CD4-positive, CD25-positive, alpha-beta regulatory T cell (primary cell): ENCODE measurements around the gene DZIP1. TPM values are rescaled to one million over a fixed set of nuclear protein-coding genes. Genes with fewer than 3 reads are reported as not detected.
"Not testable (repeated sequence)": the region's sequence is repeated elsewhere in the genome, so short reads cannot be mapped to it uniquely, and the experiment has no call there.

ENCODE experiments used
- ATAC-seq, 2 donors: fragments of 150-1000 bp; cut with Tn5 transposase; one replicate each; pipeline ENCODE4 v1.10.0; 2021; ENCODE audit warnings: low read depth in 2 of 2, moderate number of reproducible peaks in 2 of 2, moderate library complexity in 1 of 2
- DNase-seq, 3 donors: peaks; one replicate each; pipeline versions ENCODE4 v3.0.0 to v3.0.0-alpha.2; 2012 to 2022; ENCODE audit warnings: mixed read lengths in 1 of 3
- H3K27ac ChIP-seq: one replicate; pipeline ENCODE4 v1.7.0; 2013; ENCODE audit warnings: mild to moderate bottlenecking, low read length; ENCODE audit not compliant: insufficient read depth, poor library complexity, severe bottlenecking
- H3K27me3 ChIP-seq: one replicate; pipeline ENCODE4 v1.7.0; 2013; ENCODE audit warnings: low read length; ENCODE audit not compliant: control insufficient read depth, insufficient read depth
- H3K36me3 ChIP-seq: one replicate; pipeline ENCODE4 v1.7.0; 2013; ENCODE audit warnings: mild to moderate bottlenecking, low read length, moderate library complexity; ENCODE audit not compliant: control insufficient read depth, insufficient read depth
- H3K4me1 ChIP-seq: 2 replicates; pipeline ENCODE4 v1.7.0; 2013; ENCODE audit warnings: mild to moderate bottlenecking, low read length; ENCODE audit not compliant: insufficient read depth, control insufficient read depth, poor library complexity, severe bottlenecking
- H3K4me3 ChIP-seq: one replicate; pipeline ENCODE4 v1.7.0; 2013; ENCODE audit warnings: low read depth, mild to moderate bottlenecking, low read length, moderate library complexity
- H3K9me3 ChIP-seq, 2 experiments: 1 replicate in 1 of 2; 2 replicates in 1 of 2; pipeline ENCODE4 v1.7.0; 2013; ENCODE audit warnings: low read length in 2 of 2, mild to moderate bottlenecking in 1 of 2, moderate library complexity in 1 of 2; ENCODE audit not compliant: control insufficient read depth in 2 of 2
- H3K27ac Mint-ChIP-seq, 3 donors: one replicate each; pipeline ENCODE4 v1.8.0; 2020 to 2022; ENCODE audit warnings: mild to moderate bottlenecking in 3 of 3, mixed read lengths in 3 of 3, moderate library complexity in 2 of 3
- H3K27me3 Mint-ChIP-seq: one replicate; pipeline ENCODE4 v1.8.0; 2022; ENCODE audit warnings: mild to moderate bottlenecking, mixed read lengths
- H3K36me3 Mint-ChIP-seq: one replicate; pipeline ENCODE4 v1.8.0; 2020; ENCODE audit warnings: mixed read lengths
- H3K4me1 Mint-ChIP-seq, 4 donors: one replicate each; pipeline ENCODE4 v1.8.0; 2020 to 2022; ENCODE audit warnings: mixed read lengths in 4 of 4, mild to moderate bottlenecking in 1 of 4
- H3K4me3 Mint-ChIP-seq, 4 donors: one replicate each; pipeline ENCODE4 v1.8.0; 2020 to 2022; ENCODE audit warnings: mild to moderate bottlenecking in 4 of 4, mixed read lengths in 4 of 4, moderate library complexity in 3 of 4
- H3K9me3 Mint-ChIP-seq, 7 donors: one replicate each; pipeline ENCODE4 v1.8.0; 2020 to 2022; ENCODE audit warnings: mixed read lengths in 7 of 7, mild to moderate bottlenecking in 3 of 7, moderate library complexity in 2 of 7
- polyA plus RNA-seq, 4 donors: library from polyadenylated mRNA; unstranded; fragments of 300-500 nt; fragmentation: Illumina TruSeq; gene quantifications; one replicate each; pipeline ENCODE4 v1.2.3, GENCODE V29; 2021
- total RNA-seq: library from RNA; stranded (reverse); gene quantifications from one replicate; pipeline ENCODE4 v1.2.3, GENCODE V29; 2022

DZIP1 gene
- total and polyA plus RNA-seq, 5 donors from 2014 or later, result not detected

- Mint-ChIP-seq H3K4me3 (no peak overlapping the region), H3K4me1 (no peaks in the 10 kb centered on the region), H3K36me3 (no peaks in the 10 kb centered on the region), H3K27me3 (peaks cover 6% of the 10 kb centered on the region), H3K9me3 (peaks cover 0 to 16% (median 3%) of the 10 kb centered on the region in 7 donors), H3K27ac (no peak overlapping the region)
- no peaks in the 10 kb centered on the region for H3K27me3 ChIP-seq
- no peaks in the 10 kb centered on the region for H3K36me3 ChIP-seq
- H3K4me3 ChIP-seq, result no peak overlapping the region
- H3K4me1 ChIP-seq, result no peaks in the 10 kb centered on the region
- DNase-seq (no peak), ATAC-seq (no peak)
- no peak overlapping the region for H3K27ac ChIP-seq
- H3K9me3 ChIP-seq, result no peaks in the 10 kb centered on the region
Measured at GRCh38 chr13:95570016-95570415, 74.5 kb downstream of the DZIP1 start.

GRCh38 chr13:95568131-95568530, 76.4 kb downstream of the DZIP1 start:
- H3K27ac ChIP-seq, result no peak overlapping the region
- no peaks in the 10 kb centered on the region for H3K36me3 Mint-ChIP-seq
- H3K4me1 Mint-ChIP-seq, result no peaks in the 10 kb centered on the region
- DNase-seq (no peak), ATAC-seq (no peak)
- no peak overlapping the region for H3K4me3 ChIP-seq
- H3K9me3 ChIP-seq, result no peaks in the 10 kb centered on the region
- H3K4me1 ChIP-seq, result no peaks in the 10 kb centered on the region
- H3K4me3 Mint-ChIP-seq, result no peak overlapping the region
- H3K27me3 ChIP-seq, result no peaks in the 10 kb centered on the region
- H3K9me3 Mint-ChIP-seq, result peaks cover 0 to 13% (median 3%) of the 10 kb centered on the region in 7 donors
- H3K27ac Mint-ChIP-seq, result no peak overlapping the region
- H3K27me3 Mint-ChIP-seq, result peaks cover 6% of the 10 kb centered on the region
- no peaks in the 10 kb centered on the region for H3K36me3 ChIP-seq

- H3K27ac Mint-ChIP-seq, DNase-seq, H3K36me3 Mint-ChIP-seq, H3K36me3 ChIP-seq, H3K4me1 ChIP-seq, H3K4me3 Mint-ChIP-seq, H3K27me3 ChIP-seq, H3K27me3 Mint-ChIP-seq, H3K4me3 ChIP-seq, ATAC-seq, H3K4me1 Mint-ChIP-seq, H3K27ac ChIP-seq, H3K9me3 ChIP-seq: not testable (repeated sequence)
- H3K9me3 Mint-ChIP-seq, result peaks cover 0 to 13% (median 2%) of the 10 kb centered on the region in 7 donors
Measured at GRCh38 chr13:95565758-95566157, 78.7 kb downstream of the DZIP1 start.

GRCh38 chr13:95564733-95565291, 79.7 kb downstream of the DZIP1 start:
- H3K36me3 Mint-ChIP-seq, result no peaks in the 10 kb centered on the region
- H3K4me3 Mint-ChIP-seq, result no peak overlapping the region
- peaks cover 0 to 13% (median 3%) of the 10 kb centered on the region in 7 donors for H3K9me3 Mint-ChIP-seq
- no peak overlapping the region for H3K27ac Mint-ChIP-seq
- Histone ChIP-seq H3K27me3 (no peaks in the 10 kb centered on the region), H3K4me1 (no peaks in the 10 kb centered on the region), H3K4me3 (no peak overlapping the region), H3K27ac (no peak overlapping the region), H3K9me3 (no peaks in the 10 kb centered on the region), H3K36me3 (no peaks in the 10 kb centered on the region)
- ATAC-seq (no peak), DNase-seq (no peak)
- no peaks in the 10 kb centered on the region for H3K4me1 Mint-ChIP-seq
- H3K27me3 Mint-ChIP-seq, result peaks cover 6% of the 10 kb centered on the region

GRCh38 chr13:95564091-95564490, 80.4 kb downstream of the DZIP1 start:
- Histone ChIP-seq H3K9me3 (no peaks in the 10 kb centered on the region), H3K27me3 (no peaks in the 10 kb centered on the region), H3K36me3 (no peaks in the 10 kb centered on the region), H3K4me1 (no peaks in the 10 kb centered on the region), H3K27ac (no peak overlapping the region), H3K4me3 (no peak overlapping the region)
- no peaks in the 10 kb centered on the region for H3K4me1 Mint-ChIP-seq
- no peaks in the 10 kb centered on the region for H3K36me3 Mint-ChIP-seq
- peaks cover 10% of the 10 kb centered on the region for H3K27me3 Mint-ChIP-seq
- no peak for ATAC-seq
- H3K9me3 Mint-ChIP-seq, result peaks cover 0 to 13% (median 3%) of the 10 kb centered on the region in 7 donors
- H3K27ac Mint-ChIP-seq, result no peak overlapping the region
- no peak overlapping the region for H3K4me3 Mint-ChIP-seq
- no peak for DNase-seq

- H3K27me3 Mint-ChIP-seq, result peaks cover 17% of the 10 kb centered on the region
- peaks cover 8% of the 10 kb centered on the region for H3K27me3 ChIP-seq
- H3K36me3 Mint-ChIP-seq, result peaks cover 3% of the 10 kb centered on the region
- peaks cover 0 to 3% (median 0%) of the 10 kb centered on the region in 7 donors for H3K9me3 Mint-ChIP-seq
- H3K4me1 ChIP-seq, result no peaks in the 10 kb centered on the region
- H3K27ac Mint-ChIP-seq, result no peak overlapping the region
- no peak overlapping the region for H3K4me3 ChIP-seq
- H3K4me3 Mint-ChIP-seq, result no peak overlapping the region
- H3K36me3 ChIP-seq, result no peaks in the 10 kb centered on the region
- H3K4me1 Mint-ChIP-seq, result no peaks in the 10 kb centered on the region
- DNase-seq (no peak), ATAC-seq (no peak)
- no peak overlapping the region for H3K27ac ChIP-seq
- no peaks in the 10 kb centered on the region for H3K9me3 ChIP-seq
Measured at GRCh38 chr13:95560387-95560786, 84.1 kb downstream of the DZIP1 start.

GRCh38 chr13:95559100-95559499, 85.4 kb downstream of the DZIP1 start:
- peaks cover 16% of the 10 kb centered on the region for H3K27me3 ChIP-seq

GRCh38 chr13:95557013-95557412, 87.5 kb downstream of the DZIP1 start:
- peaks cover 44% of the 10 kb centered on the region for H3K27me3 Mint-ChIP-seq
- H3K36me3 ChIP-seq, result no peaks in the 10 kb centered on the region
- no peaks in the 10 kb centered on the region for H3K4me1 ChIP-seq
- no peak overlapping the region for H3K27ac ChIP-seq
- peaks cover 0 to 13% (median 10%) of the 10 kb centered on the region in 4 donors for H3K4me1 Mint-ChIP-seq
- no peak overlapping the region for H3K4me3 Mint-ChIP-seq
- no peak for ATAC-seq
- no peaks in the 10 kb centered on the region for H3K9me3 ChIP-seq
- peaks cover 0 to 3% (median 0%) of the 10 kb centered on the region in 7 donors for H3K9me3 Mint-ChIP-seq
- H3K36me3 Mint-ChIP-seq, result peaks cover 3% of the 10 kb centered on the region
- peaks cover 25% of the 10 kb centered on the region for H3K27me3 ChIP-seq
- no peak overlapping the region for H3K4me3 ChIP-seq
- no peak overlapping the region for H3K27ac Mint-ChIP-seq
- no peak for DNase-seq

More at GRCh38 chr13:95559100-95559499, 85.4 kb downstream of the DZIP1 start:
- Histone ChIP-seq H3K27ac (no peak overlapping the region), H3K36me3 (no peaks in the 10 kb centered on the region), H3K4me3 (no peak overlapping the region), H3K9me3 (no peaks in the 10 kb centered on the region), H3K4me1 (no peaks in the 10 kb centered on the region)
- Mint-ChIP-seq H3K27me3 (peaks cover 30% of the 10 kb centered on the region), H3K36me3 (peaks cover 3% of the 10 kb centered on the region), H3K9me3 (peaks cover 0 to 3% (median 0%) of the 10 kb centered on the region in 7 donors), H3K4me3 (no peak overlapping the region), H3K4me1 (peaks cover 0 to 5% (median 4%) of the 10 kb centered on the region in 4 donors), H3K27ac (no peak overlapping the region)
- DNase-seq (no peak), ATAC-seq (no peak)
